ENCODE data around the gene PRPS2.

Gene PRPS2

DNA sequence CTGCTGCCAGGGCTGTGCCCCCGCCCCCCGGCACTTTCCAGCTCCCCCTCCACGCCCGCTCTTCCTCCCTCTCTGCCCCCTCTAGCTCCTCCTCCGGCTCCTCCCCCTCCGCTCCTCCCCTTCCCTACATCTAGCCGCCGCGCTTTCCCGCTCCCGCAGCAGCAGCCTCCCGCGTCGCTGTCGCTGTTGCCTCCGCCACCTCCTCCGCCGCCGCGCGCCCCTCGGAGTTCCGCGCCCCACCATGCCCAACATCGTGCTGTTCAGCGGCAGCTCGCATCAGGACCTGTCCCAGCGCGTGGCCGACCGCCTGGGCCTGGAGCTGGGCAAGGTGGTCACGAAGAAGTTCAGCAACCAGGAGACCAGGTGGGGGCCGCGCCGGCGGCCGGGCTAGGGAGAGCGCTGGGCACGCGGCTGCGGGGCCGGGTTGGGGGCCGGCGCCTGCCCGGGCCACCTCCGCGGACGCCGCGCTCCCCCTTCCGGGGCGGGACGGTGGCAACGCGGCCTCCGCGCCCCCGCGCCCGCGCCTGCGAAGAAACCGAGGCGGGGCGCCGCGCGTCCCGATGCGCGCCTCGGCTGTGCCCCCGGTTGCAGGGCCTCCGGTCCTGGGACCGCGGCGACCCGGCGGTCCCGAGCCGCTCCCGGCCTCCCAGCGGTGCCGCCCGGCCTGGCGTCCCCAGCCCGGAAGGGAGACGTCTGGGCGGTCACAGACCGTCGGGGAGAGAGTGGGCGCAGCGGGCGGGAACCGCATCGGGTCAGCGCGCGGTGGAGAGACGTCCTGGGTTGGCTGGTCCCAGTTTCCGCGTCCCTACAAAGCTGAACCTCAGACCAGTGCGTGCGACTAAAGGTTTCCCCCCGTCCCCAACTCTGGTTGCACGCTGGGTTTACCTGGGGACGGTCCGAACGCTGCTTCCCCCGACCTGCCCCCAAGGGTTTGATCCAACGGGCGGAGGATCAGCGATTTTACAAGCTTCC lies at the start of gene PRPS2:
Gene PRPS2, plus strand, starts transcription at position 156 of the 972 bp plus-strand sequence. Its CDS starts 86 bp downstream, at position 242.
- no peak for TF ChIP-seq GATA3 (IDR thresholded peaks at IDR 0.05; ENCODE audit: low read depth, low read length)
- no peak for TF ChIP-seq GATA2 (IDR thresholded peaks at IDR 0.05; ENCODE audit: low read depth, low read length)

DNA sequence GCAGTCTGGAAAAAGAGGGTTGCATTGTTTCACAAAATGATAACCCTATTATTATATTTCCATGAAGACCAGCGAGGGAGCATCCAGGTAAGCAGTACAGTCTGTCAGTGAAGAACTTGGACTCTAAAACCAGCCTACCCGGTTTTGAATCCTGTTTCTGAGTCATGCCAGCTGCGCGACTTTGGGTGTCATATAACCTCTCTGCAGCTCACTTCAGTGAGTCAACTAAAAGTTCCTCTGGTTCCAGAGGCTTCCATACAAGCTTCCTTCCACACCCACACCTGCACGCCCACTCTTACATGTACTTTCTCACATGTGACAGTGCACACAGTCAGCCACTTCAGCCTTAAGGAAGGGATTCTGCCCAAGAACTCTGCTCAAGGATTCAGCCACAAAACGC lies 49.8 kb upstream of the PRPS2 start:
- no peak for TF ChIP-seq GATA3 (IDR thresholded peaks at IDR 0.05; ENCODE audit: low read depth, low read length)
- no peak for TF ChIP-seq GATA2 (IDR thresholded peaks at IDR 0.05; ENCODE audit: low read depth, low read length)

DNA sequence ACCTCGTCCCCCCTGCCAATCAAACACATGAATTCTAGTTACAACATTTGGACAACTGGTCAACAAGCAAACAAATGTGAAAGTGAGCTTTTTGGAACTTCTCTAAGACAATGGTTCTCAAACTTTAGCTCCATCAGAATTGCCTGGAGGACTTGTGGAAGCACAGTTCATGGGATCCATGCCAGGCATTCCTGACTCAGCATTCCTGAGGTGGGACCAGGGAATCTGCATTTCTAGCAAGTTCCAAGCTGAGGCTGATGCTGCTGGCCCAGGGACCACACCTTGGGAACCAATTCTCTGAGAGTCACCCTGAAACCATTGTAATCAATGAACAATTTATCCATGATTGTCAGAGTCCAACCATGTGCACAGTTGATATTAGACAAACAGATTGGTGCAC lies 43.8 kb upstream of the PRPS2 start:
- TF ChIP-seq GATA3 (IDR thresholded peaks at IDR 0.05; ENCODE audit: low read depth, low read length) (no peak), GATA2 (IDR thresholded peaks at IDR 0.05; ENCODE audit: low read depth, low read length) (no peak)

DNA sequence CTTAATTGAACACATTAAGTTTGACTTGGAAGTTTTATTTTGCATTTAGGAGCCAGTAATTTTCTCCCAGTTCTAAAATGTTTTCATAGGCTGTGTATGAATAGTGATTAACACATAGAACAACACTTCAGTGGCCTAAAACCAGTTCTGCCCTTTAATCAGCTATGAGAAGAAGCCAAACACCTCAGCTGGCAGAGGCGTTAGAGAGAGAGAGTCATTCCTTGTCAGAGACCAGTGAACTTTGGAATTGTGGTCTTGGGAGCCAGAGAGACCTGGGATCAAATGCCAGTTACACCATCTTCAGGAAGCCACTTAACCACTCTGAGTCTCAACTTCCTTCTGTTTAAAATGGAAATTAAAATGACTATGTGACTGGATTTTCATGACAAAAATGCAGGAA lies 39.3 kb upstream of the PRPS2 start:
- TF ChIP-seq GATA2 (IDR thresholded peaks at IDR 0.05; ENCODE audit: low read depth, low read length): no peak
- TF ChIP-seq GATA3 (IDR thresholded peaks at IDR 0.05; ENCODE audit: low read depth, low read length): no peak

DNA sequence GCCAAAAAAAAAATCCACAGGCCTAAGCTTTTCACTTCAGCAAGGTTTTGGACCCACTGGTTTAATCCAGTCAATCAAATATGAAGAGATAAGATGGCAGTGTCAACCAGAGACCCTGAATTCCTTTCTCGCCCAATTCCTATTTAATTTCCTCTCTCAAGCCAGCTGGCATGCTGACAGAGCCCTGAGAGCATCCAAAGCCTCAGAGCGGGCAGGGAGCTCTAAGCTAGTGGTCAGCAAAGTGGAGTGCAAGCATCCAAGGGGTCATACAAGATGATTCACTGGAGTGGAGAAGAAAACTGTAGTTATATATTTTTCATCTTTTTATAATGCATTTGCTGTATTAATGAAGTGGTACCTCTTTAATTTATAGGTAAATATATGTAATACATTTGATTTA lies 37.8 kb upstream of the PRPS2 start:
- TF ChIP-seq GATA2 (IDR thresholded peaks at IDR 0.05; ENCODE audit: low read depth, low read length) (no peak), GATA3 (IDR thresholded peaks at IDR 0.05; ENCODE audit: low read depth, low read length) (no peak)

DNA sequence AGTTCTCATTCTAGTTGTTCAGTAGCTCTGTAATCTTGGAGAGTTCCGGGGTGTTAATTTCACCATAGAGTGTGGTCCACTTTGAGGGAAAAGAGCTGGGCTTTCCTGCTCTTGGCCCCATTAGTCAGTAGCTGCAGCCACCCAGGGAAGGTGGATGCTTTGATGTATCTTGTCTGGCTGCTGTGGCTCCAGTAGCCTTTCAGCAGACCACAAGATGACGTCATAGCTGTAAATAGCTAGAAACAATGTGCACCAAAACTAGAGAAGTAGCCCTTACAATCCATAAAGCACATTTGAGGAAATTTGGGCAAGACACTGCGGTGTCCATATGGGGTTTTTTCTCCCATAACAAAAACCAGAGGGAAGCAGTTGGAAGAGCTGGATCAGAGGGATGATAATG lies 32.9 kb upstream of the PRPS2 start:
- no peak for TF ChIP-seq GATA2 (IDR thresholded peaks at IDR 0.05; ENCODE audit: low read depth, low read length)

DNA sequence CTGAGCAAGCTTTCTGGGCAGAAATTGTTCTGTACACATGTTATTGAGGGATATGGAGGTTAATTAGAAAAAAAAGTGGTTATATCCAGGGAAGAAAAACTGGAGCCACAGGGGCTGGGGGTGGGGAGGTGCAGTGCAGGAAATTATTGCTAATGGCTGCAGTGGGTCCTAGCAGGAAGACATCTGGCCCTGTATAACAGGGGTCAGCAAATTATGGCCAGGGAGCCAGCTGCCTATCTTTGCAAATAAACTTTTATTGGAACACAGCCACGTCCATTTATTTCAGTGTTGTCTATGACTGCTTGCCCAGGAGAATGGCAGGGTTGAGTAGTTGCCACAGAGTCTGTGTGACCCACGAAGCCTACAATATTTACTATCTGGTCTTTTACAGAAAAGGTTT lies 23.4 kb upstream of the PRPS2 start:
- TF ChIP-seq GATA3 (IDR thresholded peaks at IDR 0.05; ENCODE audit: low read depth, low read length): no peak
- no peak for TF ChIP-seq GATA2 (IDR thresholded peaks at IDR 0.05; ENCODE audit: low read depth, low read length)

DNA sequence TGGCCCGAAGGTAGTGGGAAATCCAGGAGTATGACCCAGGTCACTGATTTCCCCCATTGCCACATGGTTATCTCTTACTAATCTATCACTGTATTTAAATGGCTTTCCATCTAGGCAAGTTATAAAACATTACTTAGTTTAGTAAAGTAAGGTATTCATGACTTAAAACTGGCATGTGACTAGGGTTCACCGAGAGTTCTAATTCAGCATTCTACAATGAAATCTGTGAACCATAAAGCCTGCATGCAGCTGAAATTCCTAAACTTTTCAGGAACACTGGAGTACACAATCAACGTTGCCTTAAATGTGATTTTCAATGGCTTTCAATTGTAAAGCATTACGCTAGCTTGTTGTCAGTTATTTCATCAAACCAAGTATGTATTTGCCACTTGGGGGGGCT lies 22.7 kb upstream of the PRPS2 start:
- no peak for TF ChIP-seq GATA3 (IDR thresholded peaks at IDR 0.05; ENCODE audit: low read depth, low read length)
- TF ChIP-seq GATA2 (IDR thresholded peaks at IDR 0.05; ENCODE audit: low read depth, low read length): no peak

DNA sequence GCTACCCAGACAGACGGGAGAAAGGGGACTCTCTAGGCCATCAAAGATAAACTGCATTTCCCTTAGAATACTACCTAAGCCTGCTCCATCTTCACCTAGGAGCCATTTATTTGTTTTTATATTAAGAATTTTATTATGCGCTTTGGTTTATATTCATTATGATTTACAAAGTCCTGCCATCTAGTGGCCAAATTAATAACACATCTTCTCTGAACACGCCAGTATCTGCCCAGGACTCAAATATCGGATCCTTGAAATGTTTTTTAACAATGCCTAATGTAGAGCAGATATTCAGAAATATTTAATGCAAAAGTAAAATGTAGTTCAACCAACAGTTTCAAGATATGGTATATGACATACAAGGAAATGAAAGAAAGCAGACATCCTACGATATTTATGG lies 20.8 kb upstream of the PRPS2 start:
- TF ChIP-seq GATA2 (IDR thresholded peaks at IDR 0.05; ENCODE audit: low read depth, low read length): no peak
- no peak for TF ChIP-seq GATA3 (IDR thresholded peaks at IDR 0.05; ENCODE audit: low read depth, low read length)

DNA sequence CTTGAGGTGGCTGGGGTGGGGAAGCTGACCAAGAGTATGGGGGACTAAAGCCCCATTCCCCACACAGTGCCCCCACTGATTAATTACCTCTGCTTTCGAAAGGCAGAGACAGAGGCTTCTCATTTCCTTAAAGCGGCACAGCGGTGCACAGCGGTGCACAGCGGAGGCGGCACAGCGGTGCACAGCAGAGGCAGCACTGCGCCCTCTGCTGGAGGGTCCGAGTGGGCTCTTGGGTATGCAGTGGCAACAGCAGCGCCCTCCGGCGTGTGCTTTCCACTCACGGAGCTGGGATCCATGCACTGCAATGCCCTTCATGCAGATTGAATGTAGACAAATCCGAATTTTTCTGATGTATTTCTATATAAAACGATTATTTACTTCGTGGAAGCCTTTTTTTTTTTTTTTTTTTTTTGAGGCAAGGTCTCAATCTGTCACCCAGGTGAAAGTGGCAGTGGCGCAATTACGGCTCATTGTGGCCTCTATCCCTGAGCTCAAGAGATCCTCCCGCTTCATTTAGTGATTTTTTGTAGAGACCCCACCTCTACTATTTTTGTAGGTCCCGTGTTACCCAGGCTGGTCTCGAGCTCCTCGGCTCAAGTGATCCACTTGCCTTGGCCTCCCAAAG lies 19.7 kb upstream of the PRPS2 start:
- TF ChIP-seq GATA3 (IDR thresholded peaks at IDR 0.05; ENCODE audit: low read depth, low read length) (no peak), GATA2 (IDR thresholded peaks at IDR 0.05; ENCODE audit: low read depth, low read length) (no peak)

DNA sequence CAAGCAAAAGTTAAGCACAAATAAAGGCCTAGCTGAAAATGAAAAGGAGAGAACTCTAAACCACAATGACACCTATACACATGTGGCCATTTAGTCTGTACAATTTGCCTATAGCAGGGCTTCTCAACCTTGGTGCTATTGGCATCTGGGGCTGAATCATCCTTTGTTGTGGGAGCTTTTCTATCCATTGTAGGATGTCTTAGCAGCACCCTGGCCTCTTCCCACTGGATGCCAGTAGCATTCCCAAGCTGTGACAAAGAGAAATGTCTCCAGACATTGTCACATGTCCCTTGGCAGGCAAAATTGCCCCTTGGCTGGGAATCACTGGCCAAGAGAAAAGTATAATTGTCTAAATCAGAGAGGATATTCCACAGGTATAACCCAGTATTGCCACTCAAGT lies 13.5 kb upstream of the PRPS2 start:
- no peak for TF ChIP-seq GATA3 (IDR thresholded peaks at IDR 0.05; ENCODE audit: low read depth, low read length)
- no peak for TF ChIP-seq GATA2 (IDR thresholded peaks at IDR 0.05; ENCODE audit: low read depth, low read length)

DNA sequence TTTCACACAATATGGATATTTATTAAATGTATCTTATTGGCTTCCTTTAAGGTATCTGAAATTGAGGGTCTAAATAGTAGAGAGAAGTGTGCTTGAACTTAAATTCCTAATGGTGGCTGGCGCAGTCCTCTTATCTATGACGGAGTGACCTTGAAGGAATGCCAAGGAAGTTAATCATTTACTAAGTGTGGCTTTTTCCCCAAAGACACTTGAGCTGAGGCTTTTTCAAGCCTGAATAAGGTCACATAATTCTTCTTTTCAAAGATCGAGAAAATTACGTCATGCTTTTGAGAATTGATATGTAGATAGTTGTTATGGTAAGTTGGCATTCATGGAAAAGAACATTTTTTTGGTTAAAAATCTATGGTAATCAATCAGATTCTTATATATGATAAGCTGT lies 11.7 kb upstream of the PRPS2 start:
- TF ChIP-seq GATA2 (IDR thresholded peaks at IDR 0.05; ENCODE audit: low read depth, low read length) (no peak), GATA3 (IDR thresholded peaks at IDR 0.05; ENCODE audit: low read depth, low read length) (no peak)

DNA sequence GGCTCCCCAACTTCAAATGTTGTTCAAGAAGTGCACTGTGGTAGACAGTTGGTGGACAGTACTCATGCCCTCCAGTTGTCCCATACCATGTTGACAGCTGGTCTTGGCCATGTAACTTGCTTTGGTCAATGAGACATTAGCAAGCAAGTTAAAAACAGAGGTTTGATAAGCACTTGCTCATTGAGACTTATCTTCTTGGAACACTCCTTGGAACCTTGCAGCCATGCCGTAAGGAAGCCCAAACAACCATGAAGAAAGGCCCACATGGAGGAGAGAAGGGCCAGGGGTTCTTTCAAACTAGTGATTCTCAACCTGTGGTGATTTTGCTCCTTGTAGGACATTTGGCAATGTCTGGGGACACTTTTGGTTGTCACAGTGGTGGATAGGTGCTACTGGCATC lies 2.6 kb upstream of the PRPS2 start:
- TF ChIP-seq GATA2 (IDR thresholded peaks at IDR 0.05; ENCODE audit: low read depth, low read length): no peak
- TF ChIP-seq GATA3 (IDR thresholded peaks at IDR 0.05; ENCODE audit: low read depth, low read length): no peak

DNA sequence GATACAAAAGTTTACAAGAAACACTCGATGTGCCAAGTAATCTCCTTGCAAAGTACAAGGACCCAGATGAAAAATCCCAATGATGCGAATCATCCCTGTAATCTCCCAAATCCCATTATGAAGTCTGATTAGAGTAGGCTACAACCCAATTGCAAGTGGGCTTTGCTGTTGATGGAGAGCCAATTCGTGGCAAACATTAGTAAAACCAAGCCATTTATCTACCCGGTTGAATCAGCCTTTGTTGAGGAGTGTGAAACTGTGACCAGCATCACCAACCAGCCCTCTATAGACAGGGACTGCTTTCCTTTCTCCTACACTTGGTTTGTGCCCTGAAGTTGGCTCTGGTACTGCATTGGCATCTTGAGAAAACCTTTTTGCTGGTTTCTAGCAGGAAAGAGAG lies 1.2 kb upstream of the PRPS2 start:
- TF ChIP-seq GATA3 (IDR thresholded peaks at IDR 0.05; ENCODE audit: low read depth, low read length) (no peak), GATA2 (IDR thresholded peaks at IDR 0.05; ENCODE audit: low read depth, low read length) (no peak)

DNA sequence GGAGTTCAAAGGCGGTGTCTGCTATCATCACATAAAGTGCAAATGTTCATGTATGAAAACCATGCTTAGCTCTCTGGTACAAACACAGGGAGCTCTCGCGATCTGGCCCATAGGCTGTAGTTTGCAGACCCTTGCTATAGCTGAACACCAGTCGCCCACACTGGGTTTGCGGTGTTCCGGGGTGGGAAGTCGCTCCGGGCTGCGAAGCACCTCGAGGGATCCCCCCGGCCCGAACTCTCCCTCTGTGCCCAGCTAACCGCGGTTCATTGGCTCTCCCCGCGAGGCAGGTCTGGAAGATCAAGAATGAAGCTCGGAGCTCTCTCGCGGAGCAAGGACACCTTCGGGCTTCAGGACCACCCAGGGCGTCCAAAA lies 341 bp upstream of the PRPS2 start:
- TF ChIP-seq GATA3 (IDR thresholded peaks at IDR 0.05; ENCODE audit: low read depth, low read length): no peak
- TF ChIP-seq GATA2 (IDR thresholded peaks at IDR 0.05; ENCODE audit: low read depth, low read length): no peak

All from SH-SY5Y (cell line).